Activated CD4-positive, alpha-beta T cell treated with anti-CD3 and anti-CD28 coated beads, Interleukin-2, amount 50 U/mL, for 16 hours (primary cell): ENCODE results near the gene MRPS15.
A peak's percentile ranks its signal among the peaks of the same experiment; 100 is the strongest.
"Not testable (repeated sequence)": the region's sequence is repeated elsewhere in the genome, so short reads cannot be mapped to it uniquely, and the experiment has no call there.

ENCODE experiments used
- DNase-seq: peaks from one replicate; pipeline ENCODE4 v3.0.0-alpha.2; 2020

MRPS15 gene

GRCh38 chr1:36482724-36483388, 18.7 kb upstream of the MRPS15 start, which contains the start of gene CSF3R:
TSS of gene CSF3R (minus strand) at chr1:36482913. CDS start at chr1:36479496, 3,417 bp downstream.
- no peak for DNase-seq

DNA sequence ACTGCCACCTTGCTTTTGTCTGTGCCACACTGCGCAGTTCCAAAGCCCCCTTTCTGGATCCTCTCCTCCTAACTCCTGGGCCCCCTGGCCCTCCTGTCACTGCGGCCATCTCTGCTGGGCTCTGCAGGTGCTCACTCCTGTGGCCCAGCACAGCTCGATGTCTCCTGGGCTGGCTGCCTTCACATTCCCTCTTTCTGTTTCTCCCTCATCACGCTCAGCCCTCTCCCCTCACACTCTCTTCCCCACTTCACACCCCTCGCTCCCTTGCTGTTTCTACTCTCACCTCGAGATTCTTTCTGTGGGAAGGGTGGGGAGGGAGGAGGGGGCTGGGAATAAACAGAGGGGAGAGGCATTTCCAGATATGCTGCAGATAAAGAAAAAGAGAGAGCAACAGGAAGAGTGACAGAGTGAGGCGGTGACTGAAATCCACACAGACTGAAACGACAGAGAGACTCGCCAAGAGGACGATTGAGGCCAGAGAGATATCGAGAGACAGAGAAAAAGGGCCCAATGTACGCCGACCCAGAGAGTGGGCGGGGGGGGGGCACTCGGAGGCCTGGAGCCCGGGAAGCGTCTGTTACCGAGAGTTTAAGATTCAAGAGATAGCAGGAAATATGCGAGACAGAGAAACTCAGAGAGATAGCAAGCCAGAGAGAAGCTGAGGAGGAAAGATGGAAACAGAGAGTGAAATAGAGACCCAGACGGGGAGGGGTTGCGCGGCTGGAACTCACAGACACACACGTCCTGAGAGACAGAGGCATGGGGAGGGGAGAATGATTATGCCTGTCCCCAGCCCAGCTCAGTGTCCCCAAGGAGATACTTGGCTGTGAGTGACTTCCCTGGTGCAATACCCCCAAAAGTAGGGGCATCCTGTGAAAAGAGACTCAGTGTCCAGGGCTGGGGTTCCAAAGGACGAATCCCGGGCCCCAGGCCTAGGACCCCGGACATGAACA, 17.9 kb upstream of the MRPS15 start:
- DNase-seq, result no peak

DNA sequence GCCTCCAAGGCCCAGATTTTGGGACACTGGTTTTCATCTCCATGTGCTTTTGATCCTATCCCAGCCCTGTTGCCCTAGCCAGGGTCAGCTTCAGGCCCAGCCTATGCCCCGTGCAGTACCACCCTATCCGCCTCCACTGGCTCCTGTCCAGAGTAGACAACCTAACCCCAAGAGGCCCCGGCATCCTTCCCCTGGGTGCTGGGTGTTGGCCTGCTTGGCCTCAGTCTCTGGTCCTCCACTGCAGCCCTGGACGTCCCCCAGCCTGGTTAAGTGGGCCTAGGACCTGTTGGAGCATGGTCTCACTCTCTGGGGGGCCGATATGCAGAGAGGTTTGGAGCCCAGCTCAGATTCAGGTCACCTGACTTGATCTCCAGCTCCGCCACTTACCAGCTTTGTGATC, 16.9 kb upstream of the MRPS15 start:
- no peak for DNase-seq

- DNase-seq, result no peak
Measured at GRCh38 chr1:36480161-36480560, 16.0 kb upstream of the MRPS15 start.

DNA sequence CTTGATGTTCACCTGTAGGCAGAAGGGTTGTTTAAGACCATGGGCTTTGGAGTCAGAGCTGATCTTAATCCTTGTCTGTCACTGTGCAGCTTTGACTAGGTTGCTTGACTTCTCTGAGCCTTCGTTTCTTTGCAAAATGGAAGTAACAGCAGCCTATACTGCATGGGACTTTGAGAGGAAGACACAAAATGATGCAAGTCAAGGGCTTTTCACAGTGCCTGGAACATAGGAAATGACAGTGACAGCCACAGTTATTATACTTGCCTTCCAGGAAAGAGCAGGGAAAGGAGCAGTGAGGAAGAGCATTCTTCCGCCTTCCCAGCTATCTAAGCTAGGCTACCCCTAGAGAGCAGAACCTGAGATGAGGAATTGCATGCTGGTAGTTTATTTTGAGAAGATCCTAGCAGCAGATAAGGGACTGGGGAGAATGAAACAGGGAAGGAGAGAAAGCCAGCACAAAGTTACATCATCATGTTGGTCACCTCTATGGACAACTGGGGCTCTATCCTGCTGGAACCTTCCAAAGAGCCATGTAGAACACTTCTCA, 15.4 kb upstream of the MRPS15 start:
- DNase-seq, result no peak

DNA sequence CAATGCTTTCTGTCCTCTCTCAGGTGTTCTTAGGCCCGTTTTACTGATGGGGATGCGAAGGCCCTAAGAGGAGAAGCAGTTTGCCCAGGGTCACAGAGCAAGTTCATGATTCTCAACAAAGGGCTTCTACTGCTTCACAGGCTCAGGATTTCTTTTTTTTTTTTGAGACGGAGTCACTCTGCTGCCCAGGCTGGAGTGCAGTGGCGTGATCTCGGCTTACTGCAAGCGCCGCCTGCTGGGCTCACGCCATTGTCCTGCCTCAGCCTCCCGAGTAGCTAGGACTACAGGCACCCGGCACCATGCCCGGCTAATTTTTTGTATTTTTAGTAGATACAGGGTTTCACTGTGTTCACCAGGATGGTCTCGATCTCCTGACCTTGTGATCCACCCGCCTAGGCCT, 13.4 kb upstream of the MRPS15 start:
- not testable (repeated sequence) for DNase-seq

- no peak for DNase-seq
Measured at GRCh38 chr1:36476945-36477344, 12.8 kb upstream of the MRPS15 start.

DNA sequence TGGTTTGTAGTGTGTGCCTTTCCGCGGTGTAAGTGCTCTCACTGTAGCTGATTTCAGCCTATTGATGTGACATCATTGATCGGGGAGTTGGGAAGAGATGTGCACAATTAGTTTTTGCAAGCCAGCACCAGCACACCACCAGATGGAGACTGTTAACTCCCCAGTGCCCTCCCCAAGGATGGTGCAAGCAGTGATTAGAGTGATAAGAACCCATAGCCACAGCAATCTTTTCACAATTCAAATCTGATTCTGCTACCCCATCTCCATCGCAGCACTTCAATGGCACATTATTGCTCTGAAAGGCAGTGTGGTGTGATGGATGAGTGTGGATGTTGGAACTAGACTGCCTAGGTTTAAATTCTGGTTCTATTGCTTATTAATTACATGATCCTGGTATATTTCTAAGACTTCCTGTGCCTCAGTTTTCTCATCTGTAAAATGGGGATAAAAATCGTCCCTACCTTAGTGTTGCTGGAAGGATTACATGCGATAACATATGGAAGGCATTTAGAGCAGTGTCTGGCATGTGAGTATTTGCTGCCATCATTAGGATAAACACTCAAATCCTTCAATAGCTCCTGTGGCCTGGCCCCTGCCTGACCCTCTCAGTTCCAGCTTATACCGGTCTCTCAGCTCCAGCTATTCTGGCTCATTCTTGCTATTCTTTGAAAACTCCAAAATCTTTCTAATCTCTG, 11.9 kb upstream of the MRPS15 start:
- DNase-seq, result no peak

DNA sequence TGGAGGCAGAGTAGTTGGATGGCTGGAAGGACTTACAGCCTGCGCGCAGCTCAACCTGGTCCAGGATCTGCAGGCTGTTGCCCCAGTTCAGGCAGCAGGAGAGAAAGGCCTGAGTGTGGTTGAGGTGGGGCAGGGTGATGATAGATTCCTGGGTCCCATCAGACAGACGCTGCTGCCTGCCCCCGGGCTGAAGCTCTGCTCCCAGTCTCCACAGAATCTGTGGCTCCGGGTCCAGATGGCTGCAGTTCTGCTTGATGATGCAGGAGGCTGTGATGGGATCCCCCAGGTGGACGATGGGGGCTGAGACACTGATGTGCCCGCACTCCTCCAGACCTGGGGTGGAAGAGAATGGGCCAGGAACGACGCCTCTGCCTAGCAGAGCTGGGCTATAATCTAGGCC, 11.2 kb upstream of the MRPS15 start:
- DNase-seq, result no peak

DNA sequence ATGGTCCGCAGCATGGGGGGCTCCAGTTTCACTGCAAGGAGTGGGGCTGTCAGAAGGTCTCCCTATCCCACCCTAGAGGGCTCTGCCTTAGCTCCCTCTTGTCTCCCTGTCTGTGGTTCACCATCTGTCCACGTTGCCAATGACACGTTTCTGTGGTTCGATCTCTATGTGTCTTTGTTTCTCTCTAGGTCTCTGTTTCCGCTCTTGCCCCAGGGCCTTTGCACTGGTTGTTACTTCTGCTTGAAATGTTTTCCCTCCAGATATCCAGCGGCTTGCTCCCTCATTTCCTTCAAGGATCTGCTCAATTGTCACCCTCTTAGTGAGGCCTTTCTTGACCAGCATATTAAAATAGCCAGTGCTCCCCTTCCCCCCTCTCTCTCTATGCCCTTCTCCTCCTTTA, 8.5 kb upstream of the MRPS15 start:
- no peak for DNase-seq

DNA sequence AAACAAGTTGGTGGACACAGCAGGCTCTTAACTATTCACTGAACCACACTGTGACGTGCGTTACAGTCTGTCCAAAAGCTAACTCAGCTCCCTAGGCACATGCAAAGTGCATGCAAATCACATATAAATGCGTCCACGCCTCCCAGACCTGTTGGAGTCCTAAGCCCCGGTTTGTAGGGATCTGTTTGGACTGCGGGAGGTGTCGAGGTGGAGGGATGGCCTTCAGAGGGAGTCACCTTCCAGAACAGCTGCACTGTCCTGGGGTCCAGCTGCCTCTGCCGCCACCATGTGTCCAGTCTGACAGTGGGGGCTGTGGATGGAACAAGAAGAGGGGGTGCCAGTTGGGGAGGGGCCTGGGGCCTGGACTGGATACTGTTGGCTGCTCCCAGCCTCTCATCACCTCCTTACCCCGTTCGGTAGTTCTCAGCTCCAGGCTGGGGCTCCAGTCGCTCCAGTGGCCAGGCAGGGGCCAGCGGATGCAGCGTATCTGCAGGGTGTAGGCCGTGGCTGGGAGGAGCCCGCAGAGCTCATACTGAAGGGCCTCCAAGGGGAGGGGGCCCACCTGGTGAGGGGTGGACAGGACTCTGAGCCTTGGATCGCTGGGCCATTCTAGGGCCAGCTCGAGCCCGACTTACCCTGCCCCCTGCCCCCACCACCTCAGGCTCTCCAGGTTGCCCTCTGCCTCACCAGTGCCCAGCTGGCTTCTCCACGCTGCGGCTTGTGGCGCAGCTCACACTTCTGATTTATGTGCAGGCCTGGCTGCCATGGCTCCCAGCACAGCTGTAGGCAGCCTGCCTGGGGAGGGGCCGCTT, 7.9 kb upstream of the MRPS15 start:
- DNase-seq, result no peak

DNA sequence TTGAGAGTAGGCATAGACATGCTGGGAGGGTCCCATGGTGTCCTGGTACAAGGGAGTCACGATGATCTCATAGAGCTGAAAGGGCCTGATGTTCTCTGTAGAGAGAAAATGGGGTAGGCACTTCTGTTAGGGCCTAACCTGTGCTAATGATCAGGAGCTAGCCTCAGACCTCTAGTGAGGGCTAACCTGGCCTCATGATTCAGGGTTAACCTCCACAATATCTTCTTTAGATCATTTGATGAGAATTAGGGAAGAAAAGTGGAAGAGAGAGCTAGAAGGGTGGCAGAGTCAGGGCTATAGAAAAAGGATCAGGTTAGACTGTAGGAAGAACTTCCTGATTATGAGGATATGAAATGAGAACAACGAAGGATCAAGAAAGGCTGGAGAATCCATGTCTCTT, 5.0 kb upstream of the MRPS15 start:
- DNase-seq, result no peak

GRCh38 chr1:36467700-36468455, 3.7 kb upstream of the MRPS15 start:
- DNase-seq, result no peak

DNA sequence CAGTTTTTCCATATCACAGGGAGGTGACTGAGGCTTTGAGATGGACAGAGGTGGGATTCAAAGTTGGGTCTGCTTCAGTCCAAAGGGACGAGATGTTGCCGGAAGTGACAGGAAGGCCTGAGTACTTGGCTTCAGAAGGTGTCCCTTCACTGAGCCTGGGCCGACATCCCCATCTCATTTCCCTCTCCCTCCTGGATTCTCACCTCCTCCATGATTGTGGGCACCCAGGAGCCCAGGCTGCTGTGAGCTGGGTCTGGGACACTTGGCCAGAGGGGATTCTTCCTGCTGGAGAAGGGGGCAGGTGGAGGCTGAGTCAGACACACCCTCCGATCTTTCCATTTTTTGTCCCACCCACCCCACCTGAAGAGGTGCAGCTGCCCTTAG, 2.8 kb upstream of the MRPS15 start:
- no peak for DNase-seq

GRCh38 chr1:36466370-36467026, 2.3 kb upstream of the MRPS15 start:
- no peak for DNase-seq

- no peak for DNase-seq
Measured at GRCh38 chr1:36465731-36466369, 1.7 kb upstream of the MRPS15 start.

GRCh38 chr1:36464605-36465393, 615 bp upstream of the MRPS15 start:
- peak; percentile 45 for DNase-seq

DNA sequence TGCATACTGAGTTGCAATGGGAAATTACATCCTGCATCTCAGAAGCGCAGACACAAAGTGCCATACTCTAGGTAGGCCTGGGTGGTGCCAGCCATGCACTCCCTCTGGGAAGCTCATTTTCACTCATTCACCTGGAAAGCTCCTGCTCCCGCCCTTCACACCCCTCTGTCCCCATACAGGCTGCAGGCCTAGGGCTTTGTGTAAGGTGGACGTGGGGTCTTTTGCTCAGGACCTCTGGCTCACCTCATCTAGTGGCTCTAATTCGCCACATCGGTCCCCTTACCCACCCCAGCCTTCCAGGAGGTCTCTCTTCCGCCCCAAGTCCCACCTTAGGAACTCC, 751 bp downstream of the MRPS15 start:
- DNase-seq, result no peak

GRCh38 chr1:36458910-36459309, 5.3 kb downstream of the MRPS15 start:
- DNase-seq, result peak; percentile 90

GRCh38 chr1:36457691-36458090, 6.5 kb downstream of the MRPS15 start:
- DNase-seq, result peak; percentile 72
